ENCODE results near the gene MTFR2. TPM values are rescaled to one million over a fixed set of nuclear protein-coding genes. Genes with fewer than 3 reads are reported as not detected.

MTFR2 gene
- total and polyA plus RNA-seq, 2 of the 13 experiments (the other 11 are each of a cell fraction or from before 2014, with no cell fraction given), result 6.7 to 10.7 TPM

- Histone ChIP-seq H4K20me1 (ENCODE audit: insufficient read depth, low read length) (no peaks in the 10 kb centered on the region), H3K79me2 (ENCODE audit: insufficient read depth, low read length) (no peaks in the 10 kb centered on the region), H3K9me3 (ENCODE audit: low read length) (no peaks in the 10 kb centered on the region), H2AFZ (ENCODE audit: low read length) (peak overlapping the region; percentile 93), H3K4me3 (replicated peaks in 1 of 3; ENCODE audit: insufficient read depth in 1 of 3, low read depth in 2 of 3, low read length in 3 of 3) (peak overlapping the region; percentile 53 to 60 (median 59)), H3K27ac (ENCODE audit: extremely low read length, insufficient read depth, low read length) (no peak overlapping the region), H3K36me3 (replicated peaks in 1 of 2; ENCODE audit: control insufficient read depth in 1 of 2, insufficient read depth in 2 of 2, low read length in 2 of 2) (no peaks in the 10 kb centered on the region), H3K27me3 (ENCODE audit: control insufficient read depth in 1 of 2, insufficient read depth in 2 of 2, low read length in 2 of 2) (no peaks in the 10 kb centered on the region; a peak in 2 of 5 replicates), H3K4me1 (ENCODE audit: insufficient read depth, low read length) (peaks cover 29% of the 10 kb centered on the region), H3K9ac (ENCODE audit: insufficient read depth, low read depth, low read length) (peak overlapping the region; percentile 46), H3K4me2 (ENCODE audit: low read depth, low read length) (peak overlapping the region; percentile 85)
- peak; percentile 59 for DNase-seq (ENCODE audit: low spot score)
- ATAC-seq, result peak; percentile 82
- no TSS peak for BruUV-seq (replicated peaks)
- POLR2A ChIA-PET, result interaction anchor here (0.5 to 3.1 kb wide), 11 partner anchors 10 to 728 kb away, joined by 3 to 74 read pairs (median 3); partner anchors contain the start of genes BCLAF1 and MTFR2
- peak; percentile 60 for FAIRE-seq
- CTCF ChIA-PET (ENCODE audit: low intra/inter-chr PET ratio, low total read pairs), result interaction anchor here (0.9 to 2.3 kb wide), 5 partner anchors 91 to 775 kb away, joined by 4 to 16 read pairs (median 7); no protein-coding TSS in a partner anchor
- in situ Hi-C loops (cut with HindIII; ENCODE audit: extremely low pct_ligation_motif_present, low pct_unique_long_range_greater_than_20kb) (loop anchor here (5.0 kb wide), 2 partner anchors 689 to 774 kb away; no protein-coding TSS in a partner anchor), intact Hi-C loops (cut with micrococcal nuclease; ENCODE audit: unreplicated experiment) (loop anchor here (1.0 to 10.0 kb wide), 7 partner anchors 194 to 775 kb away; no protein-coding TSS in a partner anchor)
- under 1% methylated on average over 12 of the region's 12 CpGs for WGBS (ENCODE audit: low lambda C conversion rate)
- no peak for TF ChIP-seq NFKB2 (CRISPR knock-in tag; IDR thresholded peaks at IDR 0.05; ENCODE audit: borderline replicate concordance)
- no peak for TF ChIP-seq NFYB (CRISPR knock-in tag; IDR thresholded peaks at IDR 0.05)
- TF ChIP-seq ZNF567 (CRISPR knock-in tag; IDR thresholded peaks at IDR 0.05; ENCODE audit: borderline replicate concordance), result 0 out of 2 replicates have a peak, but pooled peaks have one; percentile 21
- no peak for TF ChIP-seq U2AF2 (IDR thresholded peaks at IDR 0.05; ENCODE audit: low read depth, low read length)
- no peak for TF ChIP-seq TRAFD1 (CRISPR knock-in tag; IDR thresholded peaks at IDR 0.05; ENCODE audit: borderline replicate concordance)
- TF ChIP-seq ZNF614 (CRISPR knock-in tag; IDR thresholded peaks at IDR 0.05; ENCODE audit: borderline replicate concordance), result 0 out of 2 replicates have a peak, but pooled peaks have one; percentile 29
- TF ChIP-seq ARNT2 (CRISPR knock-in tag; IDR thresholded peaks at IDR 0.05; ENCODE audit: low read depth), result no peak
- 0 out of 2 replicates have a peak, but pooled peaks have one; percentile 41 for TF ChIP-seq THAP11 (CRISPR knock-in tag; IDR thresholded peaks at IDR 0.05)
- TF ChIP-seq PATZ1 (CRISPR knock-in tag; IDR thresholded peaks at IDR 0.05), result peak; percentile 56; the same call in 1 of the 2 replicates
- no peak for TF ChIP-seq HOXA9 (CRISPR knock-in tag; IDR thresholded peaks at IDR 0.05; ENCODE audit: borderline replicate concordance)
- TF ChIP-seq ZNF550 (CRISPR knock-in tag; IDR thresholded peaks at IDR 0.05; ENCODE audit: borderline replicate concordance), result no peak
- 0 out of 2 replicates have a peak, but pooled peaks have one; percentile 22 for TF ChIP-seq ZNF792 (CRISPR knock-in tag; IDR thresholded peaks at IDR 0.05)
- TF ChIP-seq ZNF460 (CRISPR knock-in tag; IDR thresholded peaks at IDR 0.05; ENCODE audit: borderline replicate concordance), result no peak
- TF ChIP-seq ZNF281 (CRISPR knock-in tag; IDR thresholded peaks at IDR 0.05; ENCODE audit: borderline replicate concordance), result no peak
- no peak for TF ChIP-seq ZNF7 (CRISPR knock-in tag; IDR thresholded peaks at IDR 0.05)
- no peak for TF ChIP-seq MZF1 (CRISPR knock-in tag; IDR thresholded peaks at IDR 0.05; ENCODE audit: borderline replicate concordance)
- peak; percentile 8 for TF ChIP-seq ASH2L (IDR thresholded peaks at IDR 0.05; ENCODE audit: insufficient read length, low read depth, low read length)
Measured at GRCh38 chr6:136226027-136226673, 24.0 kb downstream of the MTFR2 start.

Data from HepG2 (cell line).